Keratinocyte (primary cell): ENCODE data around the gene REEP6. TPM values are rescaled to one million over a fixed set of nuclear protein-coding genes. Genes with fewer than 3 reads are reported as not detected.

Source experiments
- DNase-seq: peaks from one replicate; pipeline ENCODE4 v3.0.0-alpha.2; 2011; ENCODE audit warnings: low read depth, missing footprints, low spot score
- FAIRE-seq: peaks from 2 replicates; lab custom pipeline; 2011; peaks lifted over from hg19 to GRCh38; lab: Jason Lieb, UNC
- H2AFZ ChIP-seq: 2 replicates; pipeline ENCODE4 v1.6.0; 2012; ENCODE audit warnings: low read length, control low read depth, inconsistent platforms; ENCODE audit not compliant: control insufficient read depth
- H3K27ac ChIP-seq: 2 replicates; pipeline ENCODE4 v1.5.1; 2011; ENCODE audit warnings: low read length; ENCODE audit not compliant: control insufficient read depth, insufficient read depth
- H3K27me3 ChIP-seq: 3 replicates; pipeline ENCODE4 v1.6.0; 2011; ENCODE audit warnings: low read length; ENCODE audit not compliant: control insufficient read depth, insufficient read depth; ENCODE audit errors: extremely low read depth
- H3K36me3 ChIP-seq, 2 experiments: 2 replicates in 1 of 2; 3 replicates in 1 of 2; pipeline ENCODE4 v1.5.1; 2011; ENCODE audit warnings: low read length in 2 of 2, mild to moderate bottlenecking in 1 of 2; ENCODE audit not compliant: control insufficient read depth in 2 of 2, insufficient read depth in 2 of 2; ENCODE audit errors: extremely low read depth in 1 of 2
- H3K4me1 ChIP-seq: 3 replicates; pipeline ENCODE4 v1.5.1; 2011; ENCODE audit warnings: low read length; ENCODE audit not compliant: control insufficient read depth, insufficient read depth; ENCODE audit errors: extremely low read depth
- H3K4me2 ChIP-seq: 3 replicates; pipeline ENCODE4 v1.6.0; 2011; ENCODE audit warnings: low read depth, low read length; ENCODE audit not compliant: control insufficient read depth, insufficient read depth; ENCODE audit errors: extremely low read depth
- H3K4me3 ChIP-seq, 3 experiments: fragments of 200-600 bp in 1 of 3; sonication (generic) in 1 of 3; 2 replicates in 2 of 3; 3 replicates in 1 of 3; pipeline ENCODE4 v1.5.1; 2011 to 2016; ENCODE audit warnings: low read length in 3 of 3, mild to moderate bottlenecking in 3 of 3, control low read depth in 2 of 3, inconsistent platforms in 1 of 3, low read depth in 1 of 3, mixed read lengths in 1 of 3, mixed run types in 1 of 3, moderate library complexity in 1 of 3; ENCODE audit not compliant: control insufficient read depth in 2 of 3, insufficient read depth in 2 of 3; ENCODE audit errors: extremely low read depth in 1 of 3
- H3K79me2 ChIP-seq: 2 replicates; pipeline ENCODE4 v1.6.0; 2012; ENCODE audit warnings: low read length; ENCODE audit not compliant: control insufficient read depth, insufficient read depth
- H3K9ac ChIP-seq: 3 replicates; pipeline ENCODE4 v1.6.0; 2011; ENCODE audit warnings: low read length; ENCODE audit not compliant: control insufficient read depth, insufficient read depth; ENCODE audit errors: extremely low read depth
- H3K9me1 ChIP-seq: 3 replicates; pipeline ENCODE4 v1.6.0; 2011; ENCODE audit warnings: low read length; ENCODE audit not compliant: control insufficient read depth, insufficient read depth; ENCODE audit errors: extremely low read depth
- H3K9me3 ChIP-seq: 2 replicates; pipeline ENCODE4 v1.5.1; 2012; ENCODE audit warnings: low read depth, low read length; ENCODE audit not compliant: control insufficient read depth
- H4K20me1 ChIP-seq: 3 replicates; pipeline ENCODE4 v1.6.0; 2011; ENCODE audit warnings: low read length; ENCODE audit not compliant: control insufficient read depth, insufficient read depth; ENCODE audit errors: extremely low read depth
- EZH2 ChIP-seq: IDR thresholded peaks from one replicate; pipeline ENCODE4 v1.6.1; 2012; ENCODE audit warnings: inconsistent platforms, mild to moderate bottlenecking, low read length, moderate library complexity
- dilution Hi-C: fragments of 300-500 bp; cut with MboI; formaldehyde crosslinking; loops from one replicate; pipeline ENCODE4 v1.7.0; 2020; ENCODE audit warnings: low sequenced_read_pairs; ENCODE audit not compliant: extremely low pct_ligation_motif_present
- polyA plus RNA-seq, 5 experiments: library from polyadenylated mRNA; depleted of rRNA in 3 of 5; stranded (reverse) in 3 of 5; stranded (forward) in 1 of 5; unstranded in 1 of 5; fragments of >200 nt; gene quantifications; 1 replicate in 1 of 5; 2 replicates in 3 of 5; 3 replicates in 1 of 5; pipeline versions ENCODE4 v1.2.1 to v1.2.3, GENCODE V29; 2011 to 2012; ENCODE audit warnings: missing spikeins in 2 of 5, low read depth in 1 of 5, low replicate concordance in 1 of 5
- TF ChIP-seq, protein P1 (sequence below), 3 experiments: IDR thresholded peaks in 1 of 3; conservative IDR thresholded peaks in 1 of 3; optimal IDR thresholded peaks in 1 of 3; 2 replicates in 2 of 3; 3 replicates in 1 of 3; pipeline versions ENCODE3 to v1.5.1; 2011; ENCODE audit warnings: low read length in 3 of 3, mild to moderate bottlenecking in 3 of 3, moderate library complexity in 2 of 3, control low read depth in 1 of 3, inconsistent platforms in 1 of 3; ENCODE audit not compliant: insufficient read depth in 2 of 3; ENCODE audit errors: extremely low read depth in 1 of 3

The REEP6 gene
- polyA plus RNA-seq, 1 donor (not counting 4 experiments of a cell fraction or from before 2014, with no cell fraction given) = 1.2 TPM

DNA sequence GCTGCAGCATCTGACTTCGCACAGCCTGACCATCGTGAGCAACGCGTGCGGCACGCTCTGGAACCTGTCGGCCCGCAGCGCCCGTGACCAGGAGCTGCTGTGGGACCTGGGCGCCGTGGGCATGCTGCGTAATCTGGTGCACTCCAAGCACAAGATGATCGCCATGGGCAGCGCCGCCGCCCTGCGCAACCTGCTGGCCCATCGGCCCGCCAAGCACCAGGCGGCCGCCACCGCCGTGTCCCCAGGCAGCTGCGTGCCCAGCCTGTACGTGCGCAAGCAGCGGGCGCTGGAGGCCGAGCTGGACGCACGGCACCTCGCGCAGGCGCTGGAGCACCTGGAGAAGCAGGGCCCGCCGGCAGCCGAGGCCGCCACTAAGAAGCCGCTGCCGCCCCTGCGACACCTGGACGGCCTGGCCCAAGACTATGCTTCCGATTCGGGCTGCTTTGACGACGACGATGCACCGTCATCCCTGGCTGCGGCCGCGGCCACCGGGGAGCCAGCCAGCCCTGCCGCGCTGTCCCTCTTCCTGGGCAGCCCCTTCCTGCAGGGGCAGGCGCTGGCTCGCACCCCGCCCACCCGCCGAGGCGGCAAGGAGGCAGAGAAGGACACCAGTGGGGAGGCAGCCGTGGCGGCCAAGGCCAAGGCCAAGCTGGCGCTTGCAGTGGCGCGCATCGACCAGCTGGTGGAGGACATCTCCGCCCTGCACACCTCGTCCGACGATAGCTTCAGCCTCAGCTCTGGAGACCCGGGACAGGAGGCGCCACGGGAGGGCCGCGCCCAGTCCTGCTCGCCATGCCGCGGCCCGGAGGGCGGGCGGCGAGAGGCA, 25.6 kb upstream of the REEP6 start:
- H3K79me2 ChIP-seq = no peaks in the 10 kb centered on the region
- no peaks in the 10 kb centered on the region for H3K36me3 ChIP-seq
- peaks cover 3% of the 10 kb centered on the region for H4K20me1 ChIP-seq
- peaks cover 46% of the 10 kb centered on the region for H3K27me3 ChIP-seq
- no peak for TF ChIP-seq EZH2
- TF ChIP-seq, protein P1, sequence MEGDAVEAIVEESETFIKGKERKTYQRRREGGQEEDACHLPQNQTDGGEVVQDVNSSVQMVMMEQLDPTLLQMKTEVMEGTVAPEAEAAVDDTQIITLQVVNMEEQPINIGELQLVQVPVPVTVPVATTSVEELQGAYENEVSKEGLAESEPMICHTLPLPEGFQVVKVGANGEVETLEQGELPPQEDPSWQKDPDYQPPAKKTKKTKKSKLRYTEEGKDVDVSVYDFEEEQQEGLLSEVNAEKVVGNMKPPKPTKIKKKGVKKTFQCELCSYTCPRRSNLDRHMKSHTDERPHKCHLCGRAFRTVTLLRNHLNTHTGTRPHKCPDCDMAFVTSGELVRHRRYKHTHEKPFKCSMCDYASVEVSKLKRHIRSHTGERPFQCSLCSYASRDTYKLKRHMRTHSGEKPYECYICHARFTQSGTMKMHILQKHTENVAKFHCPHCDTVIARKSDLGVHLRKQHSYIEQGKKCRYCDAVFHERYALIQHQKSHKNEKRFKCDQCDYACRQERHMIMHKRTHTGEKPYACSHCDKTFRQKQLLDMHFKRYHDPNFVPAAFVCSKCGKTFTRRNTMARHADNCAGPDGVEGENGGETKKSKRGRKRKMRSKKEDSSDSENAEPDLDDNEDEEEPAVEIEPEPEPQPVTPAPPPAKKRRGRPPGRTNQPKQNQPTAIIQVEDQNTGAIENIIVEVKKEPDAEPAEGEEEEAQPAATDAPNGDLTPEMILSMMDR (optimal IDR thresholded peaks at IDR 0.05 in 1 of 3, IDR thresholded peaks at IDR 0.05 in 1 of 3, conservative IDR thresholded peaks at IDR 0.05 in 1 of 3; ENCODE audit: extremely low read depth in 1 of 3, insufficient read depth in 2 of 3, low read length in 3 of 3) = peak; percentile 46 to 89 (median 75)
- peaks cover 8% of the 10 kb centered on the region for H3K4me1 ChIP-seq
- dilution Hi-C loops = no loop called here
- no peak overlapping the region for H3K27ac ChIP-seq
- H3K9me3 ChIP-seq = no peaks in the 10 kb centered on the region
- FAIRE-seq (no peak), DNase-seq (no peak)
- no peaks in the 10 kb centered on the region for H3K9me1 ChIP-seq
- H3K9ac ChIP-seq = no peak overlapping the region
- H2AFZ ChIP-seq = no peak overlapping the region
- H3K4me3 ChIP-seq = no peak overlapping the region
- peak overlapping the region; percentile 41 for H3K4me2 ChIP-seq

DNA sequence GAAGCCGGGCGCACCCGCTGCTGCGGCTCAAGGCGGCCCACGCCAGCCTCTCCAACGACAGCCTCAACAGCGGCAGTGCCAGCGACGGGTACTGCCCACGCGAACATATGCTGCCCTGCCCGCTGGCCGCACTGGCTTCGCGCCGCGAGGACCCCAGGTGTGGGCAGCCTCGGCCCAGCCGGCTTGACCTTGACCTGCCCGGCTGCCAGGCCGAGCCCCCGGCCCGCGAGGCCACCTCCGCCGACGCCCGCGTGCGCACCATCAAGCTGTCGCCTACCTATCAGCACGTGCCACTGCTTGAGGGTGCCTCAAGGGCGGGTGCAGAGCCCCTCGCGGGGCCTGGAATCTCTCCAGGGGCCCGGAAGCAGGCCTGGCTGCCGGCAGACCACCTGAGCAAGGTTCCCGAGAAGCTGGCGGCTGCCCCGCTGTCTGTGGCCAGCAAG, 24.9 kb upstream of the REEP6 start:
- no peak overlapping the region for H3K9ac ChIP-seq
- H3K27ac ChIP-seq = no peak overlapping the region
- no peaks in the 10 kb centered on the region for H3K36me3 ChIP-seq
- peaks cover 14% of the 10 kb centered on the region for H3K4me1 ChIP-seq
- H4K20me1 ChIP-seq = peaks cover 4% of the 10 kb centered on the region
- H3K4me3 ChIP-seq = no peak overlapping the region
- no peak overlapping the region for H2AFZ ChIP-seq
- TF ChIP-seq, protein P1 (optimal IDR thresholded peaks at IDR 0.05 in 1 of 3, IDR thresholded peaks at IDR 0.05 in 1 of 3, conservative IDR thresholded peaks at IDR 0.05 in 1 of 3; ENCODE audit: extremely low read depth in 1 of 3, insufficient read depth in 2 of 3, low read length in 3 of 3) = no peak
- TF ChIP-seq EZH2 = no peak
- no peaks in the 10 kb centered on the region for H3K9me3 ChIP-seq
- no peaks in the 10 kb centered on the region for H3K79me2 ChIP-seq
- no peak for FAIRE-seq
- H3K4me2 ChIP-seq = peak overlapping the region; percentile 41
- no peak for DNase-seq
- dilution Hi-C loops = no loop called here
- H3K27me3 ChIP-seq = peaks cover 50% of the 10 kb centered on the region
- no peaks in the 10 kb centered on the region for H3K9me1 ChIP-seq
